Astrocyte (in vitro differentiated cells and primary cell): ENCODE data around the gene SMG1.

Source experiments
- CTCF ChIP-seq: IDR thresholded peaks from 2 replicates; pipeline ENCODE4 v1.5.1; 2011; ENCODE audit warnings: low read depth, mild to moderate bottlenecking, inconsistent platforms, low read length, moderate library complexity; ENCODE audit not compliant: insufficient read depth
- EZH2 ChIP-seq: IDR thresholded peaks from 2 replicates; pipeline ENCODE4 v1.6.1; 2012; ENCODE audit warnings: mild to moderate bottlenecking, low read length, inconsistent platforms; ENCODE audit not compliant: insufficient read depth

DNA sequence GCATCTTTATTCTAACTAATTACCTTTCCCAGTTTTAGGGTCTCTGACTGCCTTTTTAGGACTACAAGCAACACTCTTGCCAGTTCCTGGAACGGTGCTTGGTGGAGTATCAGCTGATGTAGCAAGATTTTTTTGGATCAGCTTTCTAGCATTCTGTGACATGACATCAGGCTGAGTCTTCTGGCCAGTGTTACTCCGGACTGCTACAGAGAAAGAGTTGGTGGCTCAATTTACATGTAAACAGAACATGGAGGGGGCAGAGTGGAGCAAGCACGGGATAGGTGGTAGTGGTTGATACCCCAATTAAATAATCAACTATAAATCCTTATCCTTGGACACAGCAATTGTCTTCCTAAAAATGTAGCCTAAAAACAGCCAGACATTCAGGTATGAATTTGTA is 114.3 kb downstream of the SMG1 start:
- TF ChIP-seq CTCF (no peak), EZH2 (no peak)
